ENCODE results near the gene CIT. TPM values are rescaled to one million over a fixed set of nuclear protein-coding genes. Genes with fewer than 3 reads are reported as not detected.

CIT gene
- total and polyA plus RNA-seq, 2 donors (not counting 3 experiments of a cell fraction or from before 2014, with no cell fraction given), result 13.3 to 61.8 TPM

GRCh38 chr12:119786539-119786938 lies 90.6 kb downstream of the CIT start:
- H3K9ac ChIP-seq (replicated peaks; ENCODE audit: extremely low read depth, insufficient read depth, low read length), result no peak overlapping the region
- intact Hi-C loops (cut with micrococcal nuclease) (no loop called here), dilution Hi-C loops (cut with MboI; ENCODE audit: extremely low pct_ligation_motif_present, low sequenced_read_pairs) (no loop called here)
- no peaks in the 10 kb centered on the region for H3K79me2 ChIP-seq (ENCODE audit: control insufficient read depth, insufficient read depth, low read length)
- H2AFZ ChIP-seq (ENCODE audit: low read depth, low read length), result no peak overlapping the region
- no peaks in the 10 kb centered on the region for H3K9me1 ChIP-seq (replicated peaks; ENCODE audit: control insufficient read depth, extremely low read depth, insufficient read depth, low read length)
- no peak overlapping the region for H3K27ac ChIP-seq (ENCODE audit: insufficient read depth, low read depth, low read length)
- no peak for DNase-seq (ENCODE audit: low read depth, low spot score)
- CTCF ChIA-PET, result no interaction called here
- H3K4me2 ChIP-seq (ENCODE audit: insufficient read depth, low read length), result no peak overlapping the region
- no peaks in the 10 kb centered on the region for H3K9me3 ChIP-seq (replicated peaks; ENCODE audit: control insufficient read depth, insufficient read depth, low read length)
- no peaks in the 10 kb centered on the region for H4K20me1 ChIP-seq (replicated peaks; ENCODE audit: control insufficient read depth, extremely low read depth, insufficient read depth, low read length)
- POLR2A ChIA-PET, result no interaction called here
- no peaks in the 10 kb centered on the region for H3K27me3 ChIP-seq (ENCODE audit: control insufficient read depth in 2 of 2, insufficient read depth in 2 of 2, low read length in 2 of 2)
- BruUV-seq (replicated peaks), result no TSS peak
- H3K4me3 ChIP-seq (replicated peaks in 1 of 3; ENCODE audit: insufficient read depth in 1 of 3, low read depth in 1 of 3, low read length in 3 of 3), result no peak overlapping the region
- no peak for FAIRE-seq
- H3K4me1 ChIP-seq (ENCODE audit: control insufficient read depth, extremely low read depth, insufficient read depth, low read length), result no peaks in the 10 kb centered on the region
- peaks cover 0 to 7% of the 10 kb centered on the region in 2 experiments for H3K36me3 ChIP-seq (ENCODE audit: control insufficient read depth in 2 of 2, extremely low read depth in 1 of 2, insufficient read depth in 2 of 2, low read length in 2 of 2)
- TF ChIP-seq POLR2A (IDR thresholded peaks at IDR 0.05; ENCODE audit: low read depth, low read length), result no peak
- no peak for TF ChIP-seq JUN (IDR thresholded peaks at IDR 0.05; ENCODE audit: borderline replicate concordance, insufficient read depth, insufficient read length, low read depth)
- no peak for TF ChIP-seq CTCF (IDR thresholded peaks at IDR 0.05; ENCODE audit: extremely low read depth in 1 of 2, insufficient read depth in 1 of 2, low read depth in 1 of 2, low read length in 2 of 2)
- TF ChIP-seq EZH2 (IDR thresholded peaks at IDR 0.05; ENCODE audit: borderline replicate concordance, low read depth, low read length, severe bottlenecking), result no peak
- no peak for TF ChIP-seq MYC (IDR thresholded peaks at IDR 0.05; ENCODE audit: low read depth, low read length)
- no peak for TF ChIP-seq POLR2AphosphoS5 (IDR thresholded peaks at IDR 0.05; ENCODE audit: insufficient read depth, low read depth, low read length)
- no peak for TF ChIP-seq GATA2 (IDR thresholded peaks at IDR 0.05; ENCODE audit: insufficient read depth, insufficient read length, low read depth, low read length)
- no peak for TF ChIP-seq MAX (IDR thresholded peaks at IDR 0.05; ENCODE audit: insufficient read depth, insufficient read length)
- TF ChIP-seq FOS (IDR thresholded peaks at IDR 0.05; ENCODE audit: borderline replicate concordance, insufficient read depth, low read length), result no peak
